H1 (cell line): ENCODE results near the gene CLIC2. TPM values are rescaled to one million over a fixed set of nuclear protein-coding genes. Genes with fewer than 3 reads are reported as not detected.

Source experiments
- CTCF ChIA-PET: fragments of 300-600 bp; sonication (Branson Sonifier 250); formaldehyde crosslinking; loops from one replicate; lab custom pipeline; 2021; ENCODE audit not compliant: partially characterized antibody; lab: Charles Lee
- POLR2A ChIA-PET: fragments of 300-600 bp; sonication (Branson Sonifier 250); formaldehyde crosslinking; loops from one replicate; lab custom pipeline; 2021; ENCODE audit warnings: inconsistent platforms; ENCODE audit not compliant: partially characterized antibody; lab: Charles Lee
- DNase-seq, 2 experiments: peaks; one replicate each; pipeline versions ENCODE4 v3.0.0 to v3.0.0-alpha.2; 2010 to 2022; ENCODE audit warnings: low spot score in 2 of 2, low read depth in 1 of 2, mixed read lengths in 1 of 2
- FAIRE-seq: peaks from 2 replicates; lab custom pipeline; 2011; peaks lifted over from hg19 to GRCh38; lab: Jason Lieb, UNC
- H2AFZ ChIP-seq: 2 replicates; pipeline ENCODE4 v1.8.1; 2012; ENCODE audit warnings: low read length, inconsistent platforms
- H2AK5ac ChIP-seq: 2 replicates; pipeline ENCODE4 v1.6.1; 2013; ENCODE audit warnings: low read depth, low read length
- H2BK120ac ChIP-seq: replicated peaks from 2 replicates; pipeline ENCODE3; 2013; ENCODE audit warnings: low read depth, low read length, inconsistent platforms
- H2BK12ac ChIP-seq: 2 replicates; pipeline ENCODE4 v1.6.1; 2013; ENCODE audit warnings: low read depth, low read length
- H2BK15ac ChIP-seq: 2 replicates; pipeline ENCODE4 v1.6.1; 2013; ENCODE audit warnings: low read length
- H2BK20ac ChIP-seq: 2 replicates; pipeline ENCODE4 v1.6.1; 2013; ENCODE audit warnings: low read length
- H2BK5ac ChIP-seq: 2 replicates; pipeline ENCODE4 v1.6.1; 2013; ENCODE audit warnings: low read depth, low read length
- H3K14ac ChIP-seq: 2 replicates; pipeline ENCODE4 v1.6.1; 2013; ENCODE audit warnings: inconsistent platforms; ENCODE audit not compliant: insufficient read length
- H3K18ac ChIP-seq: 2 replicates; pipeline ENCODE4 v1.6.1; 2013; ENCODE audit warnings: low read length; ENCODE audit errors: extremely low read depth
- H3K23ac ChIP-seq: 2 replicates; pipeline ENCODE4 v1.6.1; 2013; ENCODE audit warnings: inconsistent platforms; ENCODE audit not compliant: insufficient read length
- H3K23me2 ChIP-seq: 2 replicates; pipeline ENCODE4 v1.6.1; 2013; ENCODE audit warnings: low read depth, low read length
- H3K27ac ChIP-seq: 2 replicates; pipeline ENCODE4 v1.6.1; 2011; ENCODE audit warnings: low read depth, low read length, inconsistent platforms
- H3K27me3 ChIP-seq, 4 experiments: replicated peaks in 1 of 4; 1 replicate in 1 of 4; 2 replicates in 3 of 4; pipeline versions ENCODE4 v1.6.1 to v1.8.1; 2011 to 2013; ENCODE audit warnings: low read length in 3 of 4, mild to moderate bottlenecking in 3 of 4, inconsistent platforms in 2 of 4, mixed read lengths in 2 of 4, moderate library complexity in 1 of 4; ENCODE audit not compliant: control insufficient read depth in 3 of 4, insufficient read depth in 3 of 4; ENCODE audit errors: extremely low read depth in 1 of 4
- H3K36me3 ChIP-seq, 4 experiments: 2 replicates each; pipeline versions ENCODE4 v1.6.1 to v1.8.1; 2011 to 2013; ENCODE audit warnings: mild to moderate bottlenecking in 4 of 4, low read length in 3 of 4, moderate library complexity in 2 of 4, control low read depth in 1 of 4, inconsistent platforms in 1 of 4; ENCODE audit not compliant: insufficient read depth in 4 of 4, control insufficient read depth in 2 of 4
- H3K4ac ChIP-seq: replicated peaks from 2 replicates; pipeline ENCODE3; 2013; ENCODE audit warnings: low read length, low read depth, mixed read lengths, inconsistent platforms; ENCODE audit not compliant: insufficient read length
- H3K4me1 ChIP-seq, 4 experiments: replicated peaks in 1 of 4; 1 replicate in 1 of 4; 2 replicates in 3 of 4; pipeline versions ENCODE4 v1.6.1 to v1.8.1; 2011 to 2013; ENCODE audit warnings: low read length in 3 of 4, inconsistent platforms in 2 of 4, mixed read lengths in 1 of 4; ENCODE audit not compliant: insufficient read depth in 4 of 4, control insufficient read depth in 3 of 4
- H3K4me2 ChIP-seq, 2 experiments: 2 replicates each; pipeline versions ENCODE4 v1.6.1 to v1.8.1; 2011 to 2013; ENCODE audit warnings: low read depth in 2 of 2, low read length in 2 of 2, control low read depth in 1 of 2, inconsistent platforms in 1 of 2, mild to moderate bottlenecking in 1 of 2; ENCODE audit not compliant: insufficient read depth in 1 of 2
- H3K4me3 ChIP-seq, 4 experiments: fragments of 200-600, 300-600 bp in 1 of 4; sonication (generic), shearing (Covaris generic), sonication (Bioruptor Twin) in 1 of 4; 2 replicates each; pipeline versions ENCODE4 v1.5.1 to v1.8.1; 2011 to 2016; ENCODE audit warnings: low read length in 4 of 4, low read depth in 3 of 4, control low read depth in 2 of 4, inconsistent platforms in 2 of 4, mild to moderate bottlenecking in 2 of 4, mixed read lengths in 1 of 4, moderate library complexity in 1 of 4; ENCODE audit not compliant: insufficient read depth in 2 of 4; ENCODE audit errors: extremely low read depth in 1 of 4
- H3K56ac ChIP-seq: replicated peaks from 2 replicates; pipeline ENCODE3; 2013; ENCODE audit warnings: low read depth, mild to moderate bottlenecking, mixed read lengths, low read length, inconsistent platforms; ENCODE audit not compliant: insufficient read length
- H3K79me1 ChIP-seq: 2 replicates; pipeline ENCODE4 v1.6.1; 2013; ENCODE audit warnings: low read depth, low read length, control low read depth
- H3K79me2 ChIP-seq, 2 experiments: 2 replicates each; pipeline versions ENCODE4 v1.6.1 to v1.8.1; 2012 to 2013; ENCODE audit warnings: low read length in 2 of 2, mild to moderate bottlenecking in 2 of 2, inconsistent platforms in 1 of 2; ENCODE audit not compliant: insufficient read depth in 2 of 2, control insufficient read depth in 1 of 2
- H3K9ac ChIP-seq, 4 experiments: replicated peaks in 1 of 4; 1 replicate in 1 of 4; 2 replicates in 3 of 4; pipeline versions ENCODE4 v1.6.1 to v1.8.1; 2011 to 2013; ENCODE audit warnings: low read depth in 3 of 4, low read length in 3 of 4, control low read depth in 2 of 4, mild to moderate bottlenecking in 2 of 4, moderate library complexity in 2 of 4, inconsistent platforms in 1 of 4; ENCODE audit errors: extremely low read depth in 1 of 4
- H3K9me3 ChIP-seq, 2 experiments: 2 replicates each; pipeline versions ENCODE4 v1.6.1 to v1.8.1; 2012 to 2013; ENCODE audit warnings: mild to moderate bottlenecking in 2 of 2, moderate library complexity in 2 of 2, control low read depth in 1 of 2, inconsistent platforms in 1 of 2, low read depth in 1 of 2, low read length in 1 of 2, mixed read lengths in 1 of 2; ENCODE audit not compliant: insufficient read depth in 2 of 2
- H4K20me1 ChIP-seq, 2 experiments: replicated peaks in 1 of 2; 2 replicates each; pipeline versions ENCODE3 to v1.8.1; 2011 to 2013; ENCODE audit warnings: inconsistent platforms in 2 of 2, low read length in 2 of 2, mild to moderate bottlenecking in 1 of 2; ENCODE audit not compliant: insufficient read depth in 2 of 2, control insufficient read depth in 1 of 2
- H4K5ac ChIP-seq: 2 replicates; pipeline ENCODE4 v1.6.1; 2013; ENCODE audit warnings: low read length, low read depth, mixed read lengths, inconsistent platforms; ENCODE audit not compliant: insufficient read length
- H4K8ac ChIP-seq: 2 replicates; pipeline ENCODE4 v1.8.0; 2013; ENCODE audit warnings: mild to moderate bottlenecking, moderate library complexity, low read length, inconsistent platforms; ENCODE audit not compliant: insufficient read depth; ENCODE audit errors: extremely low read depth
- H4K91ac ChIP-seq: replicated peaks from 2 replicates; pipeline ENCODE3; 2013; ENCODE audit warnings: low read length, mixed read lengths, inconsistent platforms; ENCODE audit not compliant: insufficient read length
- WGBS, 2 experiments: shearing (Covaris generic) in 1 of 2; methylation state at CpG; one replicate each; pipeline versions ENCODE4 v1.1.6 to v1.1.7; 2013 to 2015; ENCODE audit warnings: low lambda C conversion rate in 2 of 2, mixed read lengths in 2 of 2, inconsistent platforms in 1 of 2, low coverage in 1 of 2, missing lambda C conversion rate in 1 of 2; ENCODE audit not compliant: insufficient replicate concordance in 2 of 2, insufficient coverage in 1 of 2, insufficient read length in 1 of 2; ENCODE audit errors: extremely low coverage in 1 of 2, missing lambda C conversion rate in 1 of 2; 5-methylcytosine and 5-hydroxymethylcytosine counted together
- polyA plus RNA-seq, 7 experiments: library from polyadenylated mRNA; depleted of rRNA in 3 of 7; stranded (reverse) in 5 of 7; unstranded in 2 of 7; fragments of >200 nt in 5 of 7; fragments of 200-250 nt in 2 of 7; gene quantifications; 1 replicate in 5 of 7; 2 replicates in 1 of 7; 4 replicates in 1 of 7; pipeline versions ENCODE4 v1.2.1 to v1.2.3, GENCODE V29; 2011 to 2013; ENCODE audit warnings: missing spikeins in 2 of 7, mixed read lengths in 2 of 7
- total RNA-seq: library from RNA; stranded (reverse); fragmentation: NEBNext Ultra II Directional; extraction: Animal tissue kit (Norgen Biotek cat#: 25700); gene quantifications from 2 replicates; pipeline ENCODE4 v1.2.1, GENCODE V29; 2021

Gene CLIC2
- total and polyA plus RNA-seq, 2 of the 8 experiments (the other 6 are each of a cell fraction or from before 2014, with no cell fraction given), result 0.08 to 0.61 TPM

DNA sequence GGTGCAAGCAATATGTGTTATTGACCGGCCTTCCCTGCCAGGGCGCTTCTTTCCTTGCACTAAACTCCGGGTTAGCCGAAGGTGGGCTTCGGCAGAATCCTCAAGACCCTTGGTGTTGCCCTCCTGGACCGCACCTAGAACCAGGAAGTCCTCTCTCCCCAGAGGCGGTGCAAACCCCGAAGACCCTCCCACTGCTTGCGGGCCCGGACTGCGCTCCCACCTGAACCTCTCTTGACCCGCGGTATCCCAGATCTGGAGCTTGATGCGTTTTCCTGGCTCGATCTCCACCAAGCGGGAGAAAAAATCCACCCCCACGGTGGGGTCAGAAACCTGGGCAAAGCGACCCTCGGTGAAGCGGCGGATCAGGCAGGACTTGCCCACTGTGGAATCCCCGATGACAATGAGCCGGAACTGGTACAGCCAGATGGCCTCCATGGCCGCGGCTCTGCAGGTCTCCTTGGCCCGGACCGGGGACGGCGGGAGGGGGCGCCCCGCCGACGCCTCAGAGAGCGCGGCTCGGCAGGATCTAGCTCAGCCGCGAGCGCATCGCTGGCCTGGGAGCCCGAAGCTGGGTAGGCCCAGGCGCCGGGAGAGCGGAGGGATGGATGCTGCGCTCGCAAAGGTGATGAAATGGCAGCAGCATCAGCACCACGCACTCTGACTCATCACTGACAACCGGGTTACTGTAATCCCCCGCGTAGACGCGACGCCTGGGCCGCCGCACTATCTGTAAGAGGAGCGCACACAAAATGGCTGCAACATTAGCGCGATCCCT, 70.4 kb downstream of the CLIC2 start, which contains the start of gene RAB39B:
RAB39B (minus strand) TSS at position 638 of the 775 bp plus-strand sequence; CDS start at position 435, 203 bp downstream.
- FAIRE-seq (peak; percentile 57), DNase-seq (peak; percentile 34 to 64)
- no peak within 1 kb of the TSS; the same call in 1 of the 2 replicates for H3K27ac ChIP-seq
- H2BK15ac ChIP-seq, result no peak within 1 kb of the TSS
- peak within 1 kb of the TSS; percentile 65 to 72 for H3K4me2 ChIP-seq
- H3K79me2 ChIP-seq, result peaks cover 0 to 11% of the 10 kb centered on the region in 2 experiments; a peak in 2 of 4 replicates
- no peaks in the 10 kb centered on the region; the same call in 1 of the 2 replicates for H3K23me2 ChIP-seq
- ChIA-PET CTCF (no interaction called here), POLR2A (interaction anchor here (0.6 to 1.8 kb wide), 4 partner anchors 12 to 24 kb away, joined by 3 to 8 read pairs (median 3); no protein-coding TSS in a partner anchor)
- no peaks in the 10 kb centered on the region for H3K79me1 ChIP-seq
- no peak within 1 kb of the TSS for H2AK5ac ChIP-seq
- H3K9me3 ChIP-seq, result no peaks in the 10 kb centered on the region
- H3K4me3 ChIP-seq, result peak within 1 kb of the TSS; percentile 75 to 95 (median 80)
- H2BK20ac ChIP-seq, result no peak within 1 kb of the TSS
- no peak within 1 kb of the TSS for H3K23ac ChIP-seq
- WGBS, 2 experiments, result 2% methylated on average over 27 of the region's 58 CpGs; no CpG with 5 or more reads in 1 of the 2 experiments
- H2BK120ac ChIP-seq, result no peak within 1 kb of the TSS
- peak within 1 kb of the TSS; percentile 90 for H4K8ac ChIP-seq
- H3K56ac ChIP-seq, result no peak within 1 kb of the TSS
- H3K9ac ChIP-seq, result peak within 1 kb of the TSS; percentile 29 to 76 (median 48)
- H3K27me3 ChIP-seq, result no peaks in the 10 kb centered on the region
- no peaks in the 10 kb centered on the region for H4K20me1 ChIP-seq
- no peaks in the 10 kb centered on the region; a peak in 1 of 7 replicates for H3K4me1 ChIP-seq
- peak within 1 kb of the TSS; percentile 53; the same call in 1 of the 2 replicates for H2AFZ ChIP-seq
- no peaks in the 10 kb centered on the region for H3K36me3 ChIP-seq
- no peak within 1 kb of the TSS for H4K91ac ChIP-seq
- H3K4ac ChIP-seq, result no peak within 1 kb of the TSS
- H2BK5ac ChIP-seq, result no peak within 1 kb of the TSS
- H3K14ac ChIP-seq, result no peak within 1 kb of the TSS
- H2BK12ac ChIP-seq, result no peak within 1 kb of the TSS
- H3K18ac ChIP-seq, result no peak within 1 kb of the TSS; the same call in 1 of the 2 replicates
- H4K5ac ChIP-seq, result peak within 1 kb of the TSS; percentile 60
